ENCODE measurements around the gene NXPE1. TPM values are rescaled to one million over a fixed set of nuclear protein-coding genes. Genes with fewer than 3 reads are reported as not detected.
"Not testable (repeated sequence)": the region's sequence is repeated elsewhere in the genome, so short reads cannot be mapped to it uniquely, and the experiment has no call there.

Gene NXPE1
- not detected for total RNA-seq

DNA sequence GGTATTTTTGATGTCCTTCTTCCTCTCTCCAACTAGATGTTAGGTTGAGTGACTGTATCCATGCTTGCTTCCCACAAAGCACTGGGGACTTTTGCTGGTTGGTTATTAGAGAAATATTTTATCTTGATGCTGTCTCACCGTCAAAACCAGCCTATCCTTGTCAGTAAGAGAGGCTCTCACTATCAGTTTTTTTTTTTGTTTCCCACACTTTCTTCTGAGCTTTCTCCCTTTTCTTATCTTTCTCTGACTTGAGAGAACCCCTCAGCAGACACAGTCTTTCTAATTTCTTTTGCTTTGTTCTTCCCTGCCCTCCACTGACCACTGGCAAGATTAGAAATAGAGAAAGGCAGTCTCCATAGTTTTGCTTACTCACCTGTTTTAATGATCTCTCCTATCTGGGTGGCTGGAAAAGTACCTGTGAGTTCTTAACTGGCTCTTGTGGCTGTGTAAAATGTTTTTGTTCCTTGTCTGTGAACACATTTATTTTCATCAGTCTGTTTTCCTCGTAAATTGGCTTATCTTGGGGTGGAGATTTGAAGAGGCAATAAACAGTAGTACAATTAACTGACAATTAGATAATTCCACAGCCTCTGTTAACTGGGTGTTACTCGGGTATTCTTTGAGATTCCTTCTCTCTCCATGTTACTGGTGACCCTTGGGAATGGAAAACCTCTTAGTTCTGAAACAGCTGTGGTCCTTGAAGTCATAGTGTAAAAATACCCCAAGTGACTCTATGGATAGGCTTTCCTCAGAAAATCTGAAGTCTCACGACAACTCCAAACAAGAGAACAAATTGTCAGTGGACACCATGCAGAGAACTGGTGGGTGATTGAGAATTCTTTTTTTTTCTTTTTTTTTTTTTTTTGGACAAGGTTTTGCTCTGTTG is at the start of gene NXPE1:
Gene NXPE1 (minus strand): TSS at position 457 of the 886 bp plus-strand sequence. CDS start 8,680 bp downstream, outside the sequence.
- intact Hi-C loops (cut with DNase I; ENCODE audit: low total_unique reads): no loop called here
- H3K4me3 ChIP-seq (ENCODE audit: low read depth, poor library complexity, severe bottlenecking): no peak within 1 kb of the TSS
- no peak for DNase-seq (ENCODE audit: low spot score in 2 of 2)
- no peak for TF ChIP-seq POLR2A (IDR thresholded peaks at IDR 0.05)
- TF ChIP-seq, protein P1, sequence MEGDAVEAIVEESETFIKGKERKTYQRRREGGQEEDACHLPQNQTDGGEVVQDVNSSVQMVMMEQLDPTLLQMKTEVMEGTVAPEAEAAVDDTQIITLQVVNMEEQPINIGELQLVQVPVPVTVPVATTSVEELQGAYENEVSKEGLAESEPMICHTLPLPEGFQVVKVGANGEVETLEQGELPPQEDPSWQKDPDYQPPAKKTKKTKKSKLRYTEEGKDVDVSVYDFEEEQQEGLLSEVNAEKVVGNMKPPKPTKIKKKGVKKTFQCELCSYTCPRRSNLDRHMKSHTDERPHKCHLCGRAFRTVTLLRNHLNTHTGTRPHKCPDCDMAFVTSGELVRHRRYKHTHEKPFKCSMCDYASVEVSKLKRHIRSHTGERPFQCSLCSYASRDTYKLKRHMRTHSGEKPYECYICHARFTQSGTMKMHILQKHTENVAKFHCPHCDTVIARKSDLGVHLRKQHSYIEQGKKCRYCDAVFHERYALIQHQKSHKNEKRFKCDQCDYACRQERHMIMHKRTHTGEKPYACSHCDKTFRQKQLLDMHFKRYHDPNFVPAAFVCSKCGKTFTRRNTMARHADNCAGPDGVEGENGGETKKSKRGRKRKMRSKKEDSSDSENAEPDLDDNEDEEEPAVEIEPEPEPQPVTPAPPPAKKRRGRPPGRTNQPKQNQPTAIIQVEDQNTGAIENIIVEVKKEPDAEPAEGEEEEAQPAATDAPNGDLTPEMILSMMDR (IDR thresholded peaks at IDR 0.05): no peak
- WGBS, 2 donors: 73 to 82% methylated on average over 4 of the region's 4 CpGs

DNA sequence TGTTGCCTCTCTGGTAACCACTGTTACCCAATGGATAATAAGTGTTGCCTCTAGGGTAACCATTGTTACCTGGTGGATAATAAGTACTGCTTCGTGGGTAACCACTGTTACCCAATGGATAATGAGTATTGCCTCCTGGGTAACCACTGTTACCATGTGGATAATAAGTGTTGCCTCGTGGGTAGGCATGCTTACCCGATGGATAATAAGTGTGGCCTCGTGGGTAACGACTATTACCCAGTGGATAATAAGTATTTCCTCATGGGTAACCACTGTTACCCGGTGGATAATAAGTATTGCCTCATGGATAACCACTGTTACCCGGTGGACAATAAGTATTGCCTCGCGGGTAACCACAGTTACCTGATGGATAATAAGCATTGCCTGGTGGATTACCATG is 49.7 kb upstream of the NXPE1 start:
- intact Hi-C loops (cut with DNase I; ENCODE audit: low total_unique reads): no loop called here
- 87 to 95% methylated on average over 9 of the region's 9 CpGs for WGBS, 2 donors
- H3K4me3 ChIP-seq (ENCODE audit: low read depth, poor library complexity, severe bottlenecking): no peak overlapping the region
- DNase-seq (ENCODE audit: low spot score in 2 of 2): peak in 1 of 2 donors; percentile 3
- no peak for TF ChIP-seq POLR2A (IDR thresholded peaks at IDR 0.05)
- TF ChIP-seq, protein P1 (IDR thresholded peaks at IDR 0.05): no peak

DNA sequence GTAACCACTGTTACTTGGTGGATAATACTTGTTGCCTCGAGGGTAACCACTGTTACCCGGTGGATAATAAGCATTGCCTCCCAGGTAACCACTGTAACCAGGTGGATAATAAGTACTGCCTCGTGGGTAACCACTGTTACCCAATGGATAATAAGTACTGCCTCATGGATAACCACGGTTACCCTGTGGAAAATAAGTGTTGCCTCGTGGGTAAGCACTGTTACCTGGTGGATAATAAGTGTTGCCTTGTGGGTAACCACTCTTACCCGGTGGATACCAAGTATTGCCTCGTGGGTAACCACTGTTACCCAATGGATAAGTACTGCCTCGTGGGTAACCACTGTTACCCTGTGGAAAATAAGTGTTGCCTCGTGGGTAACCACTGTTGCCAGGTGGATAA is 48.9 kb upstream of the NXPE1 start:
- intact Hi-C loops (cut with DNase I; ENCODE audit: low total_unique reads); H3K4me3 ChIP-seq (ENCODE audit: low read depth, poor library complexity, severe bottlenecking): not testable (repeated sequence)
- DNase-seq (ENCODE audit: low spot score in 2 of 2): peak in 1 of 2 donors; percentile 3
- WGBS, 2 donors: 80 to 89% methylated on average over 9 of the region's 9 CpGs

DNA sequence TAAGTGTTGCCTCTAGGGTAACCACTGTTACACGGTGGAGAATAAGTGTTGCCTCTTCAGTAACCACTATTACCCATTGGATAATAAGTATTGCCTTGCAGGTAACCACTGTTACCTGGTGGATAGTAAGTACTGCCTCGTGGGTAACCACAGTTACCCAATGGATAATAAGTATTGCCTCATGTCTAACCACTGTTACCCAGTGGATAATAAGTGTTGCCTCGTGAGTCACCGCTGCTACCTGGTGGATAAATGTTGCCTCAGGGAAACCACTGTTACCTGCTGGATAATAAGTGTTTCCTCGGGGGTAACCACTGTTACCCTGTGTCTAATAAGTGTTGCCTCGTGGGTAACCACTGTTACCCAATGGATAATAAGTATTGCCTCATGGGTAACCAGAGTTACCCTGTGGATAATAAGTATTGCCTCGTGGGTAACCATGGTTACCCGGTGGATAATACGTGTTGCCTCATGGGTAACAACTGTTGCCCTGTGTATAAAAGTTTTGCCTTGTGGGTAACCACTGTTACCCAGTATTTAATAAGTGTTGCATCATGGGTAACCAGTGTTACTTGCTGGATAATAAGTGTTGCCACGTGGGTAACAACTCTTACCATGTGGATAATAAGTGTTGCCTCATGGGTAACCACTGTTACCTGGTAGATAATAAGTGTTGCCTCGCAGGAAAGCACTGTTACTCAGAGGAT is 48.2 kb upstream of the NXPE1 start:
- DNase-seq (ENCODE audit: low spot score in 2 of 2): peak in 1 of 2 donors; percentile 1
- 86 to 89% methylated on average over 11 of the region's 11 CpGs for WGBS, 2 donors
- intact Hi-C loops (cut with DNase I; ENCODE audit: low total_unique reads): no loop called here
- no peak overlapping the region for H3K4me3 ChIP-seq (ENCODE audit: low read depth, poor library complexity, severe bottlenecking)
- TF ChIP-seq POLR2A (IDR thresholded peaks at IDR 0.05): no peak
- TF ChIP-seq, protein P1 (IDR thresholded peaks at IDR 0.05): no peak

DNA sequence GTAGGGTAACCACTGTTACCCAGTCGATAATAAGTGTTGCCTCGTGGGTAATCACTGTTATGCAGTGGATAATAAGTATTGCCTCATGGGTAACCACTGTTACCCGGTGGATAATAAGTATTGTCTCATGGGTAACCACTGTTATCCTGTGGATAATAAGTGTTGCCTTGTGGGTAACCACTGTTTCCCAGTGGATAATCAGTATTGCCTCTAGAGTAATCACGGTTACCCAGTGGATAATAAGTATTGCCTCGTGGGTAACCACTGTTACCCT is 47.1 kb upstream of the NXPE1 start:
- DNase-seq (ENCODE audit: low spot score in 2 of 2); intact Hi-C loops (cut with DNase I; ENCODE audit: low total_unique reads); H3K4me3 ChIP-seq (ENCODE audit: low read depth, poor library complexity, severe bottlenecking): not testable (repeated sequence)
- 89 to 90% methylated on average over 5 of the region's 5 CpGs for WGBS, 2 donors

DNA sequence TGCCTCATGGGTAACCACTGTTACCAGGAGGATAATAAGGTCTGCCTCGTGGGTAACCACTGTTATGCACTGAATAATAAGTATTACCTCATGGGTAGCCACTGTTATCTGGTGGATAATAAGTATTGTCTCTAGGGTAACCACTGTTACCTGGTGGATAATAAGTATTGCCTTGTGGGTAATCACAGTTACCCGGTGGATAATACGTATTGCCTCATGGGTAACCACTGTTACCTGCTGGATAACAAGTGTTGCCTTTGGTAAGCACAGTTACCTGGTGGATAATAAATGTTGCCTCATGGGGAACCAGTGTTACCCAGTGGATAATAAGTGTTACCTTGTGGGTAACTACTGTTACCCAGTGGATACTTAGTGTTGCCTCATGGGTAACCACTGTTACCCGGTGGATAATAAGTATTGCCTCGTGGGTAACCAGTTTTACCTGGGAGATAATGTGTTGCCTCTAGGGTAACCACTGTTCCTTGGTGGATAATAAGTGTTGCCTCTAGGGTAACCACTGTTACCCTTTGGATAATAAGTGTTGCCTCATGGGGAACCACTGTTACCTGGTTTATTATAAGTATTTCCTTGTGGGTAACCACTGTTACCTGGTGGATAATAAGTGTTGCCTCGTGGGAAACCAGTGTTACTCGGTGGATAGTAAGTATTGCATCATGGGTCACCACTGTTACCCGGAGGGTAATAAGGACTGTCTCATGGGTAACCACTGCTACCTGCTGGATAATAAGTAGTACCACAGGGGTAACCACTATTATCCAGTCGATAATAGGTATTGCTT is 46.5 kb upstream of the NXPE1 start:
- intact Hi-C loops (cut with DNase I; ENCODE audit: low total_unique reads): no loop called here
- H3K4me3 ChIP-seq (ENCODE audit: low read depth, poor library complexity, severe bottlenecking): no peak overlapping the region
- 90% methylated on average over 9 of the region's 9 CpGs for WGBS, 2 donors
- TF ChIP-seq POLR2A (IDR thresholded peaks at IDR 0.05): no peak
- TF ChIP-seq, protein P1 (IDR thresholded peaks at IDR 0.05): no peak
- DNase-seq (ENCODE audit: low spot score in 2 of 2): no peak
